ENCODE results near the gene PPP1R15A.
"Not testable (repeated sequence)": the region's sequence is repeated elsewhere in the genome, so short reads cannot be mapped to it uniquely, and the experiment has no call there.

PPP1R15A gene

GRCh38 chr19:48881741-48882657, 9.8 kb downstream of the PPP1R15A start:
- DNase-seq = peak in 1 of 2 donors; percentile 33

GRCh38 chr19:48883726-48884125, 11.5 kb downstream of the PPP1R15A start:
- DNase-seq = no peak

- no peak for DNase-seq
Observed at GRCh38 chr19:48887861-48888612, 15.8 kb downstream of the PPP1R15A start.

GRCh38 chr19:48889496-48889895, 17.3 kb downstream of the PPP1R15A start:
- DNase-seq = not testable (repeated sequence)

- no peak for DNase-seq
Observed at GRCh38 chr19:48890551-48890950, 18.3 kb downstream of the PPP1R15A start.

- no peak for DNase-seq
Observed at GRCh38 chr19:48895226-48895625, 23.0 kb downstream of the PPP1R15A start.

GRCh38 chr19:48896191-48896720, 24.0 kb downstream of the PPP1R15A start:
- DNase-seq = peak; percentile 5 to 54

GRCh38 chr19:48897181-48897580, 25.0 kb downstream of the PPP1R15A start:
- no peak for DNase-seq

GRCh38 chr19:48899386-48899749, 27.1 kb downstream of the PPP1R15A start:
- DNase-seq = not testable (repeated sequence)

GRCh38 chr19:48899781-48900476, 27.7 kb downstream of the PPP1R15A start, which contains the start of gene NUCB1:
NUCB1 (plus strand) TSS chr19:48900312; CDS start chr19:48900797, 485 bp downstream.
- DNase-seq = peak; percentile 97 to 98

- no peak for DNase-seq
Observed at GRCh38 chr19:48900477-48901406, 28.5 kb downstream of the PPP1R15A start.

GRCh38 chr19:48902291-48902690, 30.1 kb downstream of the PPP1R15A start:
- DNase-seq = not testable (repeated sequence)

- not testable (repeated sequence) for DNase-seq
Observed at GRCh38 chr19:48903788-48904187, 31.6 kb downstream of the PPP1R15A start.

GRCh38 chr19:48905664-48906063, 33.4 kb downstream of the PPP1R15A start:
- no peak for DNase-seq

- DNase-seq = no peak
Observed at GRCh38 chr19:48906324-48906723, 34.1 kb downstream of the PPP1R15A start.

GRCh38 chr19:48907671-48908070, 35.5 kb downstream of the PPP1R15A start:
- no peak for DNase-seq

GRCh38 chr19:48909424-48910077, 37.3 kb downstream of the PPP1R15A start:
- not testable (repeated sequence) for DNase-seq

- DNase-seq = no peak
Observed at GRCh38 chr19:48910803-48911202, 38.6 kb downstream of the PPP1R15A start.

GRCh38 chr19:48913114-48913889, 41.1 kb downstream of the PPP1R15A start:
- no peak for DNase-seq

GRCh38 chr19:48914181-48914580, 42.0 kb downstream of the PPP1R15A start:
- DNase-seq = no peak

All from hippocampal formation (tissue), 2 donors.